ENCODE results near the gene RC3H2.
"Not testable (repeated sequence)": the region's sequence is repeated elsewhere in the genome, so short reads cannot be mapped to it uniquely, and the experiment has no call there.

RC3H2 gene

GRCh38 chr9:122844137-122844536 lies 61.0 kb downstream of the RC3H2 start:
- no peak for DNase-seq

GRCh38 chr9:122841501-122841900 lies 63.7 kb downstream of the RC3H2 start:
- DNase-seq, result no peak

GRCh38 chr9:122838441-122838840 lies 66.7 kb downstream of the RC3H2 start:
- DNase-seq, result not testable (repeated sequence)

- DNase-seq, result no peak
Observed at GRCh38 chr9:122837266-122837850, 67.8 kb downstream of the RC3H2 start.

GRCh38 chr9:122835313-122835731 lies 69.8 kb downstream of the RC3H2 start:
- DNase-seq, result peak; percentile 86

- no peak for DNase-seq
Observed at GRCh38 chr9:122832194-122832593, 73.0 kb downstream of the RC3H2 start.

- not testable (repeated sequence) for DNase-seq
Observed at GRCh38 chr9:122828965-122829284, 76.2 kb downstream of the RC3H2 start.

- DNase-seq, result no peak
Observed at GRCh38 chr9:122827761-122828093, 77.4 kb downstream of the RC3H2 start.

GRCh38 chr9:122822938-122823337 lies 82.2 kb downstream of the RC3H2 start:
- no peak for DNase-seq

- no peak for DNase-seq
Observed at GRCh38 chr9:122822056-122822455, 83.1 kb downstream of the RC3H2 start.

GRCh38 chr9:122821278-122821943 lies 83.7 kb downstream of the RC3H2 start:
- DNase-seq, result no peak

GRCh38 chr9:122820490-122820845 lies 84.7 kb downstream of the RC3H2 start:
- DNase-seq, result no peak

- DNase-seq, result no peak
Observed at GRCh38 chr9:122819791-122820489, 85.2 kb downstream of the RC3H2 start.

GRCh38 chr9:122819326-122819725 lies 85.8 kb downstream of the RC3H2 start:
- DNase-seq, result no peak

GRCh38 chr9:122816163-122816867 lies 88.8 kb downstream of the RC3H2 start:
- peak; percentile 26 for DNase-seq

- no peak for DNase-seq
Observed at GRCh38 chr9:122815544-122815943, 89.6 kb downstream of the RC3H2 start.

- no peak for DNase-seq
Observed at GRCh38 chr9:122814545-122814944, 90.6 kb downstream of the RC3H2 start.

- DNase-seq, result no peak
Observed at GRCh38 chr9:122812736-122813135, 92.4 kb downstream of the RC3H2 start.

- peak; percentile 94 for DNase-seq
Observed at GRCh38 chr9:122810306-122810946, 94.7 kb downstream of the RC3H2 start.

GRCh38 chr9:122809261-122809660 lies 95.9 kb downstream of the RC3H2 start:
- not testable (repeated sequence) for DNase-seq

GRCh38 chr9:122808141-122808540 lies 97.0 kb downstream of the RC3H2 start:
- DNase-seq, result no peak

GRCh38 chr9:122807271-122807900 lies 97.8 kb downstream of the RC3H2 start:
- DNase-seq, result no peak

- no peak for DNase-seq
Observed at GRCh38 chr9:122806661-122807060, 98.5 kb downstream of the RC3H2 start.

Data from eye (tissue), 1 donor.